Activated naive CD4-positive, alpha-beta T cell treated with Interleukin-2 at 50 U/mL for 16 hours (primary cell): ENCODE measurements around the gene NLGN4Y.

Experiments used
- DNase-seq: peaks from one replicate; pipeline ENCODE4 v3.0.0-alpha.2; 2020

NLGN4Y gene

GRCh38 chrY:14679181-14679580 lies 154.9 kb downstream of the NLGN4Y start:
- DNase-seq, result no peak

- no peak for DNase-seq
These were observed 170.2 kb downstream of the NLGN4Y start for GRCh38 chrY:14694543-14694942.

GRCh38 chrY:14708158-14708557 lies 183.8 kb downstream of the NLGN4Y start:
- no peak for DNase-seq

DNA sequence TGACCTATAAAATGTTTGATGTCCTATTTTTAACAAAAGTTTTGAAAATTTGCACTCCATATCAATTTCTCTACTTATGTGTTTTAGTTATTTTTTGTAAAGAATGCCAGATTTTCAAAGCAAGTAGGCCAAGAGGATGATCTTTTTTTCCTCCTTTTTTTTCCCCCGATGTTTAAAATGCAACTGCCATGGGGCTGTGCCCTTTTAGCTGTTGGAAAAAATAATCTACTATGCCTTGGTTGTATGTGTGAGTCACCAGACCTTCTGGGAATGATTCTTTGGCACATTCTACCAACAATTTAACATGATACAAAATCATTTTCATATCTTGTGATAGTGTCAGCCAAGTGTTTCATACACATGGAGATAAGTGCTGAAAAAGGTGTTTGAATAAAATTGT lies 217.3 kb downstream of the NLGN4Y start:
- DNase-seq, result no peak

GRCh38 chrY:14748329-14748728 lies 224.0 kb downstream of the NLGN4Y start:
- no peak for DNase-seq

DNA sequence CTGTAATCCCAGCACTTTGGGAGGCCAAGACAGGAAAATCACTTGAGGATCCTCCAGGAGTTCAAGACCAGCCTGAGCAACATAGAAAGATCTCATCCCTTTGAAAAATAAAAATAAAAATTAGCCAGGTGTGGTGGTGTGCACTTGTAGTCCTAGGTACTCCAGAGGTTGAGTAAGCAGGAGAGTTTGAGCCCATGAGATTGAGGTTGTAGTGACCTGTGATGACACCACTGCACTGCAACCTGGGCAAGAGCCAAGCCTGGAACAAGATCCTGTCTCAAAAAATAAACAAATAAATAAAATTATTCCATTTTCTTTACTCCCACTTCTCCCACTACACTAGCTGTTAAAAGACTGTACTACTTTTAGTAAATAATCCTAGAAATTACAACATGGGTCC lies 231.2 kb downstream of the NLGN4Y start:
- no peak for DNase-seq

- no peak for DNase-seq
These were observed 238.6 kb downstream of the NLGN4Y start for GRCh38 chrY:14762903-14763302.

DNA sequence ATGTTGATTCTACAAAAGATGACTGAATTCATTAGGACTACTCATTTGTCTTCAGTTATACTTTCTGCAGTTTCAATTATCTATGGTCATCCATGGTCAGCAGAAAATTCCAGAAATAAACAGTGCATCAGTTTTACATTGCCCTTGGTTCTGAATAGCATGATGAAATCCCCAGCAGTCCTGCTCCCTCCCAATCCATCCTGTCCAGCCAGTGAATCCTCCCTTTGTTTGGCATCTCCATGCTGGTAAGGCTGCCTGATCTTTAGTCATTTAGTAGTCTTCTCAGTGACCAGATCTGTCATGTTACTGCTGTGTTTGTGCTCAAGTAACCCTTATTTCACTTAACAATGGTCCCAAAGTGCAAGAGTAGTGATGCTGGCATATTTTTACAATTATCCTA lies 239.3 kb downstream of the NLGN4Y start:
- DNase-seq, result no peak

DNA sequence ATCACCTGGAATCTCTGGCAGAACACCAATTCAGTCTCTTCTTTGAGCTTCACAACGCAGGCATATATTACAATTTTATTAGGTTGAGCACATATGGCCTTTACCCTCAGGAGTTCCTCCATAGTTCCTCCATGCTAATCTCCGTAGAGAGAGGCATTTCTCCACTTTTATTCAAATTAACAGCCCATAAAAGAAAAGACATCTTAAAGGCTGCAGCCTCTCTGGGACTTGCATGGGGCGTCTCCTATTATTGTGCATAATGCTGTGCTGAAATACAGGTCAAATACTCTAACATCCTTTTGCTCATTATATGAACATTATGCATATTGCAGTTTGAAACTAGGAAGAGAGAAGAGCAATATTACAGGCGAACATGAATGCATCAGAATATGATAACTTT lies 253.9 kb downstream of the NLGN4Y start:
- DNase-seq, result no peak

- DNase-seq, result no peak
These were observed 268.8 kb downstream of the NLGN4Y start for GRCh38 chrY:14793104-14793503.

DNA sequence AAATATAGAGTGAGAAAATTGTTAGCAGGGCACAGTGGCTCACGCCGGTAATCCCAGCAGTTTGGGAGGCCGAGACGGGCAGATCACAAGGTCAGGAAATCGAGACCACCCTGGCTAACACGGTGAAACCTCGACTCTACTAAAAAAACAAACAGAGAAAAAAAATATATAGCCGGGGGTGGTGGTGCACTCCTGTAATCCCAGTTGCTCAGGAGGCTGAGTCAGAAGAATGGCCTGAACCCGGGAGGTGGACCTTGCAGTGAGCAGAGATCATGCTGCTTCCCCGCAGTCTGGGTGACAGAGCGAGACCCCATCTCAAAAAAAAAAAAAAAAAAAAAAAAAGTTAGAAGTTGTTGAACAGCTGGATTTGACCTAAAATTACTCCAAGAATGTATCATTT lies 269.3 kb downstream of the NLGN4Y start:
- no peak for DNase-seq

DNA sequence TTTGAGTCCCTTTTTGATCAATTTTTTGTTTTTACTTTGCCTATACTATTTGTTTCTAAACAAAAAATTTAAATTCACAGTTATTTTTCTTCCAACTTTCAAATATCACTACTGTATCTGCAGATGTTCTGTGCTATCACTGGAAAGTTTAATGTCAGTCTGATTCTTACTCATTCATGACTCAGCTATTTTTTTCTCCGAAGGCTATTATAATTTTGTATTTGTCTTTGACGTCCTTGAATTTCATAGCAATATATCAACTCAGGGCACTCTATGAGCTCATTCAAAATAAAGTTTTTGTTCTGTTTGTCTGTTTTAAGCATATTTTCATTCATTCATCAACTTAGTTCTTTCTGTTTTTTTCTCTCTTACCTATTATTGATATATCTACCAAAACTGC lies 273.7 kb downstream of the NLGN4Y start:
- no peak for DNase-seq

- no peak for DNase-seq
These were observed 276.8 kb downstream of the NLGN4Y start for GRCh38 chrY:14801096-14801495.

DNA sequence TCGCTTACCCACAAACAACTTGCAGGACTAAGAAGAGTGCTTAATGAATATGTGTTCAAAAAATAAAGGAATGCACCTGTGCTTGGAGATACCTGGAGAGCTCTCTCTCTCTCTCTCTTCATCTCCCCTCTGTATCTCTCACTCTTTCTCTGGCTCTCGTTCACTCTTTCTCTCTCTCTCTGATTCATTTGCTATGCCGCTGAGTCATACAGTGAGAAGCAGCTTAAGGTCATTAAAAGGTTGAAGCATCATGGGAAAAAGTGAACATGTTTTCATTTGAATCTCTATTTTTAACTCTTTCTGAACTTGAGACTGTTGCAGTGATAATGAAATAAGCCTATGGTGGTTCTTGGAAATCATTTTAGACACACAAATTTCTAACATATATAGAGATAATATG lies 277.8 kb downstream of the NLGN4Y start:
- no peak for DNase-seq

DNA sequence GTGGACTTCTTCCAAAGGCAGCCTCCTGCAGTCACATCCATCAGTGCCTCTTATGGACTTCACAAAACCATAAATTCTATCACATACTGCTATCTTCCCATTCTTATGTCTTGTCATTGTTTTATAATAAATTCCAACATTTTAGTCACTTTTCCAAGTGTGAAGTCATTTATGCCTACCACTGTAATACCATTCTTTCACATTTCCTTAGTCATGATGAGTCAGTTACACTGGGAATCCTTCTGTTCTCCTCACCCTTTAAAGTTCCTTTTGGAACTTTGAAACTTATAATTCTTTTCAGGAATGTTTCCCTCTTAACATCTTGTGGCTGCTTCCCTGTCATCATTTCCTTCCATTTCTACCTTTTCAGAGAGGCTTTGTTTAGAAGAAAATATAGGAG lies 279.7 kb downstream of the NLGN4Y start:
- no peak for DNase-seq

GRCh38 chrY:14818452-14818851 lies 294.1 kb downstream of the NLGN4Y start:
- no peak for DNase-seq

DNA sequence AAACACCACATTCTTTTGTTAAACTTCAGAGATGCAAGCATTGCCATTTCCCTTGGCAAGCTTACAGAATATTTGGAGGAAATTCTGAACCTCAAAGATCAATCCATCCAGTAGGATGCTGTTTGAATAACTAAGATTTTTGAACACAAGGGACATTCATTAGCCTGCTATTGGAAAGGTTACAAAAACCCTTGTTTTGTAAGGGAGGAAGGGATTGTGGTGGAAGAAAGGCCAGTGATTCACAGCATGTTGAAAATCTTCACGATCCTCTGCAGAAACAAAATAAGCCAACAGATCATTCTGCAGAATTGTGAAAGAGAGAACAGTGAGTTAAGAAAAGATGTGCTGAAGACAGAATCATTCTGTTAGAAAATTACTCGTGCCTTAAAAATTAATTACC lies 297.9 kb downstream of the NLGN4Y start:
- DNase-seq, result no peak

DNA sequence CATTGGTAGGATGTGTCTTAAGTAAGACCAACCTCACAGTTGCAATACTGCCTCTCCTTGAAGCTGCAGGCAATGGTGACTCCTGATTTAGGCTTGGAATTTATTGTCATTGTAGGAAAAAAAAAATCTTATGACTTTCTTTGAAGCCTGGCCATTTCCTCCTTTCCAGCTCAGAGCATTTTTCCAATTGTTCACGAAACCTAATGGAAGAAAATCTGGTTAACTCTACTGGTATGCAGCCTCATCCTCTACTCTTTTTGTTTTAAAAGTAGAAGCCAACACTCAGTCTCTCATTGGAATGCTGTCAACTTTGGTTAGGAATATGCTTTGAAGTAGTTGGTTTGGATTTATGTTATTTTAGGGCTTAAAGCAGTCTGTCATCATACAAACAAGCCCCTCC lies 298.6 kb downstream of the NLGN4Y start:
- no peak for DNase-seq

- no peak for DNase-seq
These were observed 300.3 kb downstream of the NLGN4Y start for GRCh38 chrY:14824583-14824982.

DNA sequence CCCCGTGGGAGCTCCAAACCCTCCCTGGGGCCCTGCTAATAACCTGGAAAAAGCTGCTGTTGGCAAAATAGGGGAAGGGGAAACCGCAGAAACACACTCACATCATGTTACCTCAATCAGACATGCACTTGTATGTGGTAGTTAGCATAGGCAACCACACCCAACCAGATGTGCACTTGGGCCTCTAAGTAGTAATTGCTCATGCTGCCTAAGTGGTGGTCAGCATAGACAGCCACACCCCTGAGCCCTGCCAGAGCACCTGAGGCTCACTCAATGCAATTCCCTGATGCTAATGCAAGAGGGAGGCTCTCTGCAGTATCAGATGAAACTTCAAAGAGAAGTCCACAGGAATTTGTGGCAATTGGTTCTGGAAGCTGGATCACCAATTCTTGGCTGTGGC lies 301.4 kb downstream of the NLGN4Y start:
- no peak for DNase-seq

DNA sequence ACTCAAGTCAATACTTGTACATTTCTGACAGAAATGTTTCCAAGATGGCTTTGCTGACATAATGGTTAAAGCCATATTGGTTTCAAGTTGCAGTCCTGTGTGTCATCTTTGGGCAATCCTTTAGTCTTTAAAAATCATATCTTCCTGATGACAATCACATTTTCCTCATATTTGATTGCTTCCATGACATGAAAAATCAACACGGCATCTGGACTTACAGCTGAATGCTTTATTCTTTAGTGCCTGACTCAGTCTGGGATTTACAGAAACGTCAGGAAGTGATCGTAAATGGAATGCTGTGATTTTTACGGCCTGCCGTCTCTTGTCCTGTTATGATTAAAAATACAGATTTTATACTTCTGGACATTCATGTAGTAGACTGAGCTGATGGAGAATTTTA lies 304.2 kb downstream of the NLGN4Y start:
- no peak for DNase-seq

- DNase-seq, result no peak
These were observed 305.1 kb downstream of the NLGN4Y start for GRCh38 chrY:14829366-14829885.

- no peak for DNase-seq
These were observed 310.1 kb downstream of the NLGN4Y start for GRCh38 chrY:14834103-14835060.

GRCh38 chrY:14837466-14837865 lies 313.1 kb downstream of the NLGN4Y start:
- DNase-seq, result no peak

DNA sequence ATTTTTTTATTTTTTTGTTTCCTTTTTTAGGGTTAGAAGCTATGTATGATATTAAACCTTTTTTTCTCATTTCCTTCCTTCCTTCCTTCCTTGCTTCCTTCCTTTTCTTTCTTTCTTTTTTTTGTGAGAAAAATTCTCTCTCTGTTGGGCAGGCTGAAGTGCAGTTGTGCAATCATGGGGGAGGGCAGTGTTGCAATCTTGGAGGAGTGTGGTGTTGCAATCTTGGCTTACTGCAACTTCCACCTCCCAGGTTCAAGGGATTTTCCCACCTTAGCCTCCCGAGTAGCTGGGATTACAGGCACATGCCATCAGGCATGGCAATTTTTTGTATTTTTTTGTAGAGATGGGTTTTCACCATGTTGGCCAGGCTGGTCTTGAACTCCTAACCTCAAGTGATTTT lies 326.4 kb downstream of the NLGN4Y start:
- DNase-seq, result no peak
